GM12875 (cell line): ENCODE data around the gene MGLL.

Experiments used
- H3K4me3 ChIP-seq: one replicate; pipeline ENCODE4 v1.5.1; 2011; ENCODE audit warnings: low read depth, low read length, control low read depth
- CTCF ChIP-seq: IDR thresholded peaks from 2 replicates; pipeline ENCODE4 v1.5.1; 2011; ENCODE audit warnings: low read depth, mild to moderate bottlenecking, control low read depth, inconsistent platforms, low read length, moderate library complexity, borderline replicate concordance; ENCODE audit not compliant: insufficient read depth

MGLL gene

GRCh38 chr3:127678611-127679533 lies 143.4 kb downstream of the MGLL start:
- TF ChIP-seq CTCF, result no peak
- no peak overlapping the region for H3K4me3 ChIP-seq

DNA sequence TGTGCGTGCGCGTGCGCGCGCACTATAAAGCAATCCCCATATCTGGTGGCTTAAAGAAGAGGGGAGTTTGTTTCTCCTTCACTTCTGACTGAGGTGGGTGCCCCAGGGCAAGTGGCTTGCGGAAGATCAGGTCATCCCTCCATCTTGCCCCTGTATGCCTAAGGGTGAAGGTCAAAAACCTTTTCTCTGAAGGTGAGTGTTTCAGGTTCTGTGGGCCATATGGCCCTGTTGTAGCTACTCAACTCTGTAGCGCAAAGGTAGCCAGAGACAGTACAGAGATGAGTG lies 144.1 kb downstream of the MGLL start:
- no peak overlapping the region for H3K4me3 ChIP-seq

DNA sequence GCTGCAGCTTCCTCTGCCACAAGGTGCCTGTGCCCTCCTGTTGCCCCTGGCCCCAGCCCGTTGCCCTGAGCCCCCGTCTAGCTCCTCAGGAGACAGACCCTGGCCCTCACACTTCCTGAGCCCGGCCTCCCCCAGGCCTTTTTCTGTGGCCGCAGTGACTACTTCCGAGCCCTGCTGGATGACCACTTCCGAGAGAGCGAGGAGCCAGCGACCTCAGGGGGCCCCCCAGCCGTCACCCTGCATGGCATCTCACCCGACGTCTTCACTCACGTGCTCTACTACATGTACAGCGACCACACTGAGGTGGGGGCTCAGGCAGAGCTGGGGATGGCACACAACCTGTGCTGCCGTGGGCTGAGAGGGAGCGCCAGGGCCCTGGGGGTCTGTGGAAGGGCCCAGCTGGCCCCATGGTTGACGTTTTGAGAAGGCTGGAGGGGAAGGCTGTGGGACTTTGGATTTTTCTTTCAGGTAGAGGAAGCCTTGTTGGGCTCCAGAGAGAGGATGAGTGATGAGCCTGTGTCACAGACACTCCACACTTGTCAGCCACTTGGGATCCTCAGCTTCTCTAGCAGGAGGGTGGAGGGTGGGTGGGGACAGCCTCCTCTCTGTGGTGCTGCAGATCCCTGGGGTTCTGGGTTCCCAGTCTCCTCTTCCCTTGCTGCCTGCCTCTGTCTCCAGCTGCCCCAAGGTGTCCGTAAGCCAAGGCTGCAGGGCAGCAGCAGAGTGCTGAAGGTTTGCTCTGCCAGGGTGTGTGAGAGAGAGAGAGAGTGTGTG lies 144.6 kb downstream of the MGLL start:
- TF ChIP-seq CTCF, result no peak
- H3K4me3 ChIP-seq, result no peak overlapping the region

More for the DNA sequence above, 144.1 kb downstream of the MGLL start:
- TF ChIP-seq CTCF, result no peak

- no peak overlapping the region for H3K4me3 ChIP-seq
- no peak for TF ChIP-seq CTCF
These were observed 145.4 kb downstream of the MGLL start for GRCh38 chr3:127676921-127677351.

- H3K4me3 ChIP-seq, result no peak overlapping the region
- no peak for TF ChIP-seq CTCF
These were observed 145.9 kb downstream of the MGLL start for GRCh38 chr3:127676456-127676855.

- no peak for TF ChIP-seq CTCF
- no peak overlapping the region for H3K4me3 ChIP-seq
These were observed 146.5 kb downstream of the MGLL start for GRCh38 chr3:127675651-127676391.
